ENCODE results near the gene LUC7L2.

The LUC7L2 gene

GRCh38 chr7:139360948-139361307 lies 1.2 kb downstream of the LUC7L2 start:
- no peak for TF ChIP-seq CTCF (conservative IDR thresholded peaks at IDR 0.05; ENCODE audit: low read depth)
- ChIA-PET CTCF (no interaction called here), POLR2A (ENCODE audit: low non-redundant PET) (interaction anchor here (0.9 kb wide), 1 partner anchor 12 kb away, joined by 3 read pairs; no protein-coding TSS in a partner anchor)
- no peak for DNase-seq (ENCODE audit: low spot score)
- peak overlapping the region; percentile 99 for H3K27ac ChIP-seq

GRCh38 chr7:139361523-139361922 lies 1.8 kb downstream of the LUC7L2 start:
- H3K27ac ChIP-seq: no peak overlapping the region
- ChIA-PET POLR2A (ENCODE audit: low non-redundant PET) (no interaction called here), CTCF (no interaction called here)
- no peak for DNase-seq (ENCODE audit: low spot score)
- TF ChIP-seq CTCF (conservative IDR thresholded peaks at IDR 0.05; ENCODE audit: low read depth): no peak

- TF ChIP-seq CTCF (conservative IDR thresholded peaks at IDR 0.05; ENCODE audit: low read depth): no peak
- no peak overlapping the region for H3K27ac ChIP-seq
- peak; percentile 26 for DNase-seq (ENCODE audit: low spot score)
- ChIA-PET CTCF (no interaction called here), POLR2A (ENCODE audit: low non-redundant PET) (no interaction called here)
Observed at GRCh38 chr7:139362302-139362701, 2.6 kb downstream of the LUC7L2 start.

GRCh38 chr7:139362981-139363380 lies 3.3 kb downstream of the LUC7L2 start:
- DNase-seq (ENCODE audit: low spot score): no peak
- TF ChIP-seq CTCF (conservative IDR thresholded peaks at IDR 0.05; ENCODE audit: low read depth): no peak
- ChIA-PET CTCF (no interaction called here), POLR2A (ENCODE audit: low non-redundant PET) (no interaction called here)
- peak overlapping the region; percentile 48; the same call in 1 of the 2 replicates for H3K27ac ChIP-seq

- no peak for TF ChIP-seq CTCF (conservative IDR thresholded peaks at IDR 0.05; ENCODE audit: low read depth)
- CTCF ChIA-PET: no interaction called here
- POLR2A ChIA-PET (ENCODE audit: low non-redundant PET): no interaction called here
- H3K27ac ChIP-seq: no peak overlapping the region
- no peak for DNase-seq (ENCODE audit: low spot score)
Observed at GRCh38 chr7:139365336-139365735, 5.6 kb downstream of the LUC7L2 start.

GRCh38 chr7:139366400-139366799 lies 6.7 kb downstream of the LUC7L2 start:
- CTCF ChIA-PET: interaction anchor here (0.5 kb wide), 1 partner anchor 691 kb away, joined by 3 read pairs; no protein-coding TSS in a partner anchor
- H3K27ac ChIP-seq: no peak overlapping the region
- POLR2A ChIA-PET (ENCODE audit: low non-redundant PET): no interaction called here
- no peak for DNase-seq (ENCODE audit: low spot score)
- TF ChIP-seq CTCF (conservative IDR thresholded peaks at IDR 0.05; ENCODE audit: low read depth): no peak

Measured in RWPE1 (cell line).